ENCODE measurements around the gene MTARC1.

GRCh38 chr1:220807726-220808125, 21.0 kb downstream of the MTARC1 start:
- TF ChIP-seq POLR2A (IDR thresholded peaks at IDR 0.05) = no peak
- TF ChIP-seq CTCF (IDR thresholded peaks at IDR 0.05) = no peak
